Endothelial cell of umbilical vein (primary cell): ENCODE results near the gene CNKSR1. TPM values are rescaled to one million over a fixed set of nuclear protein-coding genes. Genes with fewer than 3 reads are reported as not detected.

ENCODE experiments used
- BruUV-seq: library from RNA; stranded (reverse); fragments of 400-500 nt; replicated peaks from 2 replicates; lab custom pipeline; 2021; lab: Mats Ljungman, UMichigan
- CTCF ChIA-PET: fragments of 300-600, 350-600 bp; sonication (Branson Sonifier 250); formaldehyde crosslinking; loops from one replicate; lab custom pipeline; 2021; ENCODE audit warnings: antibody characterized with exemption, inconsistent platforms; lab: Charles Lee
- POLR2A ChIA-PET: fragments of 300-600, 350-600 bp; sonication (Branson Sonifier 250); formaldehyde crosslinking; loops from one replicate; lab custom pipeline; 2021; ENCODE audit warnings: antibody characterized with exemption, inconsistent platforms; lab: Charles Lee
- DNase-seq: peaks from one replicate; pipeline ENCODE4 v3.0.0-alpha.2; 2011; ENCODE audit warnings: low read depth, low spot score
- FAIRE-seq: peaks from 2 replicates; lab custom pipeline; 2011; peaks lifted over from hg19 to GRCh38; lab: Jason Lieb, UNC
- H2AFZ ChIP-seq: 2 replicates; pipeline ENCODE4 v1.6.0; 2012; ENCODE audit warnings: low read depth, low read length, control low read depth, inconsistent platforms
- H3K27ac ChIP-seq: 2 replicates; pipeline ENCODE4 v1.5.1; 2011; ENCODE audit warnings: low read depth, mild to moderate bottlenecking, control low read depth, low read length, moderate library complexity; ENCODE audit not compliant: insufficient read depth
- H3K27me3 ChIP-seq, 2 experiments: 2 replicates each; pipeline versions ENCODE4 v1.6.0 to v1.6.1; 2011; ENCODE audit warnings: low read length in 2 of 2, mixed read lengths in 1 of 2; ENCODE audit not compliant: control insufficient read depth in 2 of 2, insufficient read depth in 2 of 2
- H3K36me3 ChIP-seq, 2 experiments: 2 replicates in 1 of 2; 3 replicates in 1 of 2; pipeline ENCODE4 v1.5.1; 2011; ENCODE audit warnings: low read length in 2 of 2, mild to moderate bottlenecking in 1 of 2, moderate library complexity in 1 of 2; ENCODE audit not compliant: control insufficient read depth in 2 of 2, insufficient read depth in 2 of 2; ENCODE audit errors: extremely low read depth in 1 of 2
- H3K4me1 ChIP-seq: 3 replicates; pipeline ENCODE4 v1.5.1; 2011; ENCODE audit warnings: mild to moderate bottlenecking, low read length; ENCODE audit not compliant: control insufficient read depth, insufficient read depth; ENCODE audit errors: extremely low read depth
- H3K4me2 ChIP-seq: 2 replicates; pipeline ENCODE4 v1.6.1; 2011; ENCODE audit warnings: low read length, control low read depth, mixed read lengths; ENCODE audit not compliant: insufficient read depth
- H3K4me3 ChIP-seq, 3 experiments: fragments of 200-600 bp in 1 of 3; sonication (generic), shearing (Covaris generic) in 1 of 3; replicated peaks in 1 of 3; 2 replicates each; pipeline ENCODE4 v1.5.1; 2011 to 2016; ENCODE audit warnings: control low read depth in 3 of 3, low read length in 3 of 3, mild to moderate bottlenecking in 2 of 3, inconsistent platforms in 1 of 3, low read depth in 1 of 3, moderate library complexity in 1 of 3; ENCODE audit not compliant: insufficient read depth in 1 of 3
- H3K79me2 ChIP-seq: 2 replicates; pipeline ENCODE4 v1.6.0; 2012; ENCODE audit warnings: low read length, inconsistent platforms; ENCODE audit not compliant: control insufficient read depth, insufficient read depth
- H3K9ac ChIP-seq: replicated peaks from 2 replicates; pipeline ENCODE3; 2011; ENCODE audit warnings: low read length, control low read depth; ENCODE audit not compliant: insufficient read depth; ENCODE audit errors: extremely low read depth
- H3K9me1 ChIP-seq: replicated peaks from 3 replicates; pipeline ENCODE4 v1.6.0; 2011; ENCODE audit warnings: mild to moderate bottlenecking, low read length; ENCODE audit not compliant: control insufficient read depth, insufficient read depth; ENCODE audit errors: extremely low read depth
- H3K9me3 ChIP-seq: replicated peaks from 2 replicates; pipeline ENCODE4 v1.5.1; 2012; ENCODE audit warnings: low read length, inconsistent platforms; ENCODE audit not compliant: control insufficient read depth, insufficient read depth
- H4K20me1 ChIP-seq: replicated peaks from 2 replicates; pipeline ENCODE3; 2011; ENCODE audit warnings: mild to moderate bottlenecking, low read length; ENCODE audit not compliant: control insufficient read depth, insufficient read depth; ENCODE audit errors: extremely low read depth
- EZH2 ChIP-seq: IDR thresholded peaks from 2 replicates; pipeline ENCODE4 v1.6.1; 2012; ENCODE audit warnings: borderline replicate concordance, low read depth, mild to moderate bottlenecking, moderate library complexity, low read length, inconsistent platforms; ENCODE audit not compliant: severe bottlenecking
- FOS ChIP-seq: IDR thresholded peaks from 2 replicates; pipeline ENCODE4 v1.6.1; 2011; ENCODE audit warnings: mild to moderate bottlenecking, low read length, moderate library complexity, borderline replicate concordance; ENCODE audit not compliant: insufficient read depth
- GATA2 ChIP-seq: IDR thresholded peaks from 2 replicates; pipeline ENCODE4 v1.7.0; 2011; ENCODE audit warnings: low read depth, mild to moderate bottlenecking, moderate library complexity, mixed read lengths, low read length; ENCODE audit not compliant: insufficient read length, insufficient read depth
- JUN ChIP-seq: IDR thresholded peaks from 2 replicates; pipeline ENCODE4 v1.6.1; 2011; ENCODE audit warnings: borderline replicate concordance, low read depth; ENCODE audit not compliant: insufficient read length, insufficient read depth
- MYC ChIP-seq: IDR thresholded peaks from one replicate; pipeline ENCODE4 v1.6.1; 2011; ENCODE audit warnings: mild to moderate bottlenecking, low read depth, low read length
- POLR2A ChIP-seq: IDR thresholded peaks from 2 replicates; pipeline ENCODE4 v1.6.1; 2012; ENCODE audit warnings: low read depth, mild to moderate bottlenecking, control low read depth, low read length
- POLR2AphosphoS5 ChIP-seq: IDR thresholded peaks from 2 replicates; pipeline ENCODE4 v1.6.1; 2012; ENCODE audit warnings: low read depth, mild to moderate bottlenecking, control low read depth, low read length, moderate library complexity; ENCODE audit not compliant: insufficient read depth
- dilution Hi-C: fragments of 300-500 bp; cut with MboI; formaldehyde crosslinking; loops from one replicate; pipeline ENCODE4 v1.15.0; 2019; ENCODE audit warnings: low sequenced_read_pairs; ENCODE audit not compliant: extremely low pct_ligation_motif_present
- intact Hi-C: fragments of 100-400 bp; cut with micrococcal nuclease; formaldehyde crosslinking; loops from one replicate; pipeline ENCODE4 v1.10.0; 2022
- polyA plus RNA-seq, 4 experiments: library from polyadenylated mRNA; depleted of rRNA in 3 of 4; stranded (reverse) in 3 of 4; unstranded in 1 of 4; fragments of >200 nt; gene quantifications; 2 replicates each; pipeline versions ENCODE4 v1.2.1 to v1.2.3, GENCODE V29; 2011 to 2012; ENCODE audit warnings: missing spikeins in 1 of 4
- total RNA-seq: library from RNA; stranded (reverse); gene quantifications from 2 replicates; pipeline ENCODE4 v1.2.3, GENCODE V29; 2021
- TF ChIP-seq, protein P1 (sequence below): IDR thresholded peaks from 2 replicates; pipeline ENCODE4 v1.6.1; 2011; ENCODE audit not compliant: insufficient read depth, insufficient read length
- TF ChIP-seq, protein P2 (sequence below), 2 donors: IDR thresholded peaks; 1 replicate in 1 of 2; 2 replicates in 1 of 2; pipeline ENCODE4 v1.5.1; 2011; ENCODE audit warnings: low read length in 2 of 2, mild to moderate bottlenecking in 2 of 2, moderate library complexity in 2 of 2, control low read depth in 1 of 2, inconsistent platforms in 1 of 2, low read depth in 1 of 2; ENCODE audit not compliant: insufficient read depth in 1 of 2; ENCODE audit errors: extremely low read depth in 1 of 2

CNKSR1 gene
- total and polyA plus RNA-seq, 2 donors (not counting 3 experiments of a cell fraction or from before 2014, with no cell fraction given): 0.22 TPM; not detected in 1

DNA sequence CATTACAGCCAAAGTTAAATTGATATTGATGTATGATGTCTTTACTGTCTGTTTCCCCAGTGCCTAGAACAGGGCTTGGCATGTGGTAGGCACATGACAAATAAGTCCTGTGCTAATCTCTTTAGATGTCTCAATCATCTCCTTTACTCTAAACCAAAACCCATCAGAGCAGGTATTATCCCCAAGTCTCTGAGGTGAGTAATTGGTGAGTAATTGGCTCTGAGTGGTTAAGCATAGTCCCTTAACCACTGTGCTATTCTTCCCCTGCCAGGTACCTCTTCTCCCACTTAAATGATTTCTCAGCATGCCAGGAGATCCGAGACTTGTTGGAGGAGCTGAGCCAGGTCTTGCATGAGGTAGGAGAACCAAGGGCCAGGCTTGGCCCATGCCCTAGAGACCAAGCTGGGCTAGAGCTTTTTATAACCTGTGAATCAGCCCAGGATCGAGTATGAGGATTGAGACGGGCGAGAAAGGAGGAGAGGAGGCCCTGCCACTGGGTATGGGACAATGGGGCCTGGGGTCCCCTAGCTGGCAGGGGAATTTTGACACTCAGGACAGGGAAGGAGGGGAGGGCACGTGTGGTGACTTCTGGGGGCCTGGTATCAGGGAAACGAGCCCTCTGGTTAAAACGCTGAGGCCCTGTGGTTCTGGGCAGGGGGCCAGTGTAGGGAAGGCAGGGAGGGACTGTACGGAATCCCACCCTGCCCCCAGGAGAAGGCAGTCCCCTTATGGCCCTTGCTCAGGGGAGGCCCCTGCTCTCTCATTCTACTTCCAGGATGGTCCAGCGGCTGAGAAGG lies 4.5 kb downstream of the CNKSR1 start:
- TF ChIP-seq FOS (no peak), MYC (no peak), GATA2 (no peak), POLR2A (no peak), POLR2AphosphoS5 (no peak), JUN (no peak), EZH2 (no peak)
- TF ChIP-seq, protein P1, sequence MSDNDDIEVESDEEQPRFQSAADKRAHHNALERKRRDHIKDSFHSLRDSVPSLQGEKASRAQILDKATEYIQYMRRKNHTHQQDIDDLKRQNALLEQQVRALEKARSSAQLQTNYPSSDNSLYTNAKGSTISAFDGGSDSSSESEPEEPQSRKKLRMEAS: no peak
- TF ChIP-seq, protein P2, sequence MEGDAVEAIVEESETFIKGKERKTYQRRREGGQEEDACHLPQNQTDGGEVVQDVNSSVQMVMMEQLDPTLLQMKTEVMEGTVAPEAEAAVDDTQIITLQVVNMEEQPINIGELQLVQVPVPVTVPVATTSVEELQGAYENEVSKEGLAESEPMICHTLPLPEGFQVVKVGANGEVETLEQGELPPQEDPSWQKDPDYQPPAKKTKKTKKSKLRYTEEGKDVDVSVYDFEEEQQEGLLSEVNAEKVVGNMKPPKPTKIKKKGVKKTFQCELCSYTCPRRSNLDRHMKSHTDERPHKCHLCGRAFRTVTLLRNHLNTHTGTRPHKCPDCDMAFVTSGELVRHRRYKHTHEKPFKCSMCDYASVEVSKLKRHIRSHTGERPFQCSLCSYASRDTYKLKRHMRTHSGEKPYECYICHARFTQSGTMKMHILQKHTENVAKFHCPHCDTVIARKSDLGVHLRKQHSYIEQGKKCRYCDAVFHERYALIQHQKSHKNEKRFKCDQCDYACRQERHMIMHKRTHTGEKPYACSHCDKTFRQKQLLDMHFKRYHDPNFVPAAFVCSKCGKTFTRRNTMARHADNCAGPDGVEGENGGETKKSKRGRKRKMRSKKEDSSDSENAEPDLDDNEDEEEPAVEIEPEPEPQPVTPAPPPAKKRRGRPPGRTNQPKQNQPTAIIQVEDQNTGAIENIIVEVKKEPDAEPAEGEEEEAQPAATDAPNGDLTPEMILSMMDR (IDR thresholded peaks at IDR 0.05; ENCODE audit: extremely low read depth in 1 of 2, insufficient read depth in 1 of 2, low read depth in 1 of 2, low read length in 2 of 2): no peak
- Histone ChIP-seq H3K4me3 (no peak overlapping the region), H3K79me2 (no peaks in the 10 kb centered on the region), H3K4me1 (no peaks in the 10 kb centered on the region), H3K27ac (no peak overlapping the region), H3K4me2 (no peak overlapping the region), H3K9ac (no peak overlapping the region), H3K27me3 (no peaks in the 10 kb centered on the region), H3K9me3 (no peaks in the 10 kb centered on the region), H3K9me1 (no peaks in the 10 kb centered on the region), H4K20me1 (no peaks in the 10 kb centered on the region), H3K36me3 (no peaks in the 10 kb centered on the region), H2AFZ (no peak overlapping the region)
- FAIRE-seq (no peak), DNase-seq (no peak)
- dilution Hi-C loops: no loop called here
- ChIA-PET POLR2A (no interaction called here), CTCF (interaction anchor here (1.4 kb wide), 1 partner anchor 53 kb away, joined by 4 read pairs; the partner anchor contains the start of gene CEP85)
- intact Hi-C loops: no loop called here
- BruUV-seq: no TSS peak
